Body of pancreas (tissue), 4 donors: ENCODE results near the gene MAP3K12.
A peak's percentile ranks its signal among the peaks of the same experiment; 100 is the strongest.

Experiments used
- CTCF ChIP-seq, 7 experiments: fragments of 450-650 bp in 4 of 7; fragments of 200-600 bp in 3 of 7; sonication (generic) in 3 of 7; IDR thresholded peaks; one replicate each; pipeline ENCODE4 v1.5.1; 2016 to 2019; ENCODE audit warnings: antibody characterized with exemption in 7 of 7
- POLR2A ChIP-seq, 3 donors: fragments of 450-650 bp; IDR thresholded peaks; one replicate each; pipeline ENCODE4 v1.6.1; 2016; ENCODE audit warnings: antibody characterized with exemption in 3 of 3, mild to moderate bottlenecking in 2 of 3

GRCh38 chr12:53481939-53482586 is 17.2 kb downstream of the MAP3K12 start:
- TF ChIP-seq CTCF (IDR thresholded peaks at IDR 0.05) = peak in 1 of 7 experiments; percentile 5
- TF ChIP-seq POLR2A (IDR thresholded peaks at IDR 0.05) = no peak
